GM10248 (cell line): ENCODE measurements around the gene NFASC.

Experiments used
- CTCF ChIA-PET: fragments of 300-600 bp; sonication (Branson Sonifier 250); formaldehyde crosslinking; extraction: SDS; loops from one replicate; lab custom pipeline; 2021; ENCODE audit warnings: antibody characterized with exemption; lab: Yijun Ruan, JAX
- POLR2A ChIA-PET: fragments of 350-650 bp; sonication (Branson Sonifier 250); formaldehyde crosslinking; extraction: SDS; loops from one replicate; lab custom pipeline; 2020; ENCODE audit warnings: antibody characterized with exemption; lab: Yijun Ruan, JAX
- DNase-seq: peaks from one replicate; pipeline ENCODE4 v3.0.0; 2012; ENCODE audit errors: extremely low spot score
- CTCF ChIP-seq: IDR thresholded peaks from 2 replicates; pipeline ENCODE4 v1.5.1; 2012; ENCODE audit warnings: mild to moderate bottlenecking, low read depth; ENCODE audit errors: extremely low read depth, missing control alignments, control extremely low read depth

The NFASC gene

DNA sequence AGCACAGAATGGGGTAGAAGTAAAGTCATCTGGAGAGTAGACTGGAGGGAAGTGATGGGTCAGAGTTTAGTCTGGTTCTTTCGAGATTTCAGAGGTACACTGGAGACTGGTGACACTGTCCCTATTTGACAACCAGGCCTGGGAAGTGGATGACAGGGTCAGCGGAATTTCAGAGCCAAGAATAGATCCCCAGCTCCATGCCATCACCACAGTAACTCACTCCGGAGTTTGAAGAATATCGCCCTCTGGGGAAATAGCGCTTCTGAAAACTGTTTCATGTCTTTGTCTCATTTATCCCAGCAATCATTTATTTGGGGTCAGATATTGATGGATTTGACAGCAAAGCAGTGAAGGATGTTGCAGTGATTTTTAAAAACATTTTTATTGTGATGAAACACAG lies 7.6 kb upstream of the NFASC start:
- ChIA-PET POLR2A (no interaction called here), CTCF (no interaction called here)
- DNase-seq, result no peak
- TF ChIP-seq CTCF, result no peak

GRCh38 chr1:204863730-204864129 lies 6.9 kb upstream of the NFASC start:
- ChIA-PET CTCF (no interaction called here), POLR2A (no interaction called here)
- DNase-seq, result no peak
- no peak for TF ChIP-seq CTCF

- DNase-seq, result no peak
- CTCF ChIA-PET, result interaction anchor here (1.0 to 1.8 kb wide), 2 partner anchors 19 to 77 kb away, joined by 3 to 4 read pairs; no protein-coding TSS in a partner anchor
- POLR2A ChIA-PET, result no interaction called here
- no peak for TF ChIP-seq CTCF
Measured at GRCh38 chr1:204866051-204866596, 4.5 kb upstream of the NFASC start.

DNA sequence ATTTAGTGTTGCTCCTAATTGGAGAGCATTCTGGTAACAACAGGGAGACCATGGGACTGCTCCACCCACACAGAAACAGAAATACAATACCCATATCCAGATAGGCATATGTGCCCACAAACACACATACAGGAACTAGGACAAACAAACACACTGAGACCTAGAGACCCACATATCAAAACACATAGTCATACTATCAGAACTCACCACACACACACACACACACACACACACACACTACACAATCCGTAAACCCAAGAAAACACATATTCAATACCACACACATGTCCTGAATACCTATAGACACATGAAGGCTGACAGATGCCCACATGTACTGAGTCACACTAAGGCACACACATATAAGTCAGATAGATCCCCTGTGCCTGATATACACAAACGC lies 3.5 kb upstream of the NFASC start:
- DNase-seq, result no peak
- ChIA-PET POLR2A (no interaction called here), CTCF (interaction anchor here (1.8 kb wide), 1 partner anchor 20 kb away, joined by 3 read pairs; no protein-coding TSS in a partner anchor)
- no peak for TF ChIP-seq CTCF

DNA sequence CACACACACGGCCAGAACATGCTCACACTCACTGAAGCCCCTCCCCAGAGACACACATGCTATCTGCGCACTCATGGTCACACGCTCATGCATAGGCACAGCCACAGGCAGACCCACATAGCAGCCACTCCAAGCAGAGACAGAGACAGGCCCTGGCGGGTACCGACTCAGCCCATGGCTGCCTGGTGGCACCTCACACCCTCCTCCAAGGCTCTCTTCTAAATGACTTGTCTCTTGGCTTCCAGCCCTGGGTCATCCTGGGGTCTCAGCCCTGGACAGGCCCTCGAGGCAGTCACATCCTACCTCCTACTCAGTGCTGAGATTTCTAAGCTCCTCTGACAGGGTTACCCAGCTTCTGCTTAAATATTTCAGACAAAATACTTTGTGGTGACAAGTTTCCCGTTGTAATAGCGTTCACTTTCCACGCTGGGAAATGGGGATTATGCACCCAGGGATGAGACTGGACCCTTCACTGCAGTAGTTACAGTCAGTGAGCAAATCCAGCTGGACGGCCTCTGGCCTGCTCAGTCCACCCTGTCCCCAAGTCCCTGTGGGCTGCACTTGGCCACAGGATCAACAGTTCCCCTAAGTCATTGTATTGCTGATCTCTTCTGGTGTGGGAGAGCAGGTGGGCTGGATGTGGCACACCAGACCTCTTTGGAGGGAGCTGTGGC lies 2.9 kb upstream of the NFASC start:
- no peak for TF ChIP-seq CTCF
- ChIA-PET POLR2A (no interaction called here), CTCF (no interaction called here)
- DNase-seq, result no peak

- POLR2A ChIA-PET, result no interaction called here
- TF ChIP-seq CTCF, result no peak
- DNase-seq, result no peak
- CTCF ChIA-PET, result no interaction called here
Measured at GRCh38 chr1:204868340-204868700, 2.3 kb upstream of the NFASC start.

DNA sequence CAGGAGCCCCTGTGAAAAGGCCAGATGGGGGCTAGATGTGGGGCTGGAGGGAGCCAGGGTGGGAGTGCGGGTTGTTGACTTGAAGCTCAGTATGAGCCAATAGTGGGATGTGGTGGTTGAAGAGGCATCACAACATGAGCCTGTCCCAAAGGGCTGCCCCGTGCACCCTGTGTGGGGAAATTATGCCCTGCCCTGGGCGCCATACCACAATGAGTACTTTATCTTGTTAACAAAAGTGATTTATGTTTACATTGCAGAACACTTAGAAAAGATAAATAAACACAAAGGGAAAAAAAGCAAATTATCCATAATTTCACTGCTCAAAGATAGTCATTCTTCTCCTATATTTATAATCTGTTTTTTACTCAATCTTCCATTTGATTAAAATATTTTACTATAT lies 1.6 kb upstream of the NFASC start:
- TF ChIP-seq CTCF, result no peak
- POLR2A ChIA-PET, result no interaction called here
- CTCF ChIA-PET, result no interaction called here
- DNase-seq, result no peak
